LNCAP (cell line): ENCODE measurements around the gene CCDC60.

Experiments
- CTCF ChIP-seq: fragments of 450-650 bp; IDR thresholded peaks from 2 replicates; pipeline ENCODE4 v1.5.1; 2017; ENCODE audit warnings: mild to moderate bottlenecking

Gene CCDC60

GRCh38 chr12:119574255-119574654, 239.7 kb downstream of the CCDC60 start:
- no peak for TF ChIP-seq CTCF

GRCh38 chr12:119576118-119576810, 241.7 kb downstream of the CCDC60 start:
- no peak for TF ChIP-seq CTCF

GRCh38 chr12:119576915-119577314, 242.4 kb downstream of the CCDC60 start:
- no peak for TF ChIP-seq CTCF

GRCh38 chr12:119578112-119578511, 243.6 kb downstream of the CCDC60 start:
- no peak for TF ChIP-seq CTCF

GRCh38 chr12:119589097-119589496, 254.6 kb downstream of the CCDC60 start:
- no peak for TF ChIP-seq CTCF

GRCh38 chr12:119589634-119590033, 255.1 kb downstream of the CCDC60 start:
- TF ChIP-seq CTCF: no peak
